Body of pancreas (tissue), 4 donors: ENCODE data around the gene GPATCH2.

Experiments used
- CTCF ChIP-seq, 7 experiments: fragments of 450-650 bp in 4 of 7; fragments of 200-600 bp in 3 of 7; sonication (generic) in 3 of 7; IDR thresholded peaks; one replicate each; pipeline ENCODE4 v1.5.1; 2016 to 2019; ENCODE audit warnings: antibody characterized with exemption in 7 of 7
- POLR2A ChIP-seq, 3 donors: fragments of 450-650 bp; IDR thresholded peaks; one replicate each; pipeline ENCODE4 v1.6.1; 2016; ENCODE audit warnings: antibody characterized with exemption in 3 of 3, mild to moderate bottlenecking in 2 of 3

- TF ChIP-seq CTCF (IDR thresholded peaks at IDR 0.05), result no peak
- no peak for TF ChIP-seq POLR2A (IDR thresholded peaks at IDR 0.05)
Measured at GRCh38 chr1:217457016-217457415, 173.9 kb downstream of the GPATCH2 start.
